Neural cell (in vitro differentiated cells): Measurements from ENCODE around the gene ANKRD39. TPM values are rescaled to one million over a fixed set of nuclear protein-coding genes. Genes with fewer than 3 reads are reported as not detected.

ENCODE experiments used
- H2AFZ ChIP-seq: fragments of 200-600, 300-800 bp; sonication (generic), shearing (Covaris generic); 2 replicates; pipeline ENCODE4 v1.6.0; 2014; ENCODE audit warnings: low read depth, mild to moderate bottlenecking, antibody characterized with exemption, low read length, moderate library complexity
- H3F3A ChIP-seq: fragments of 200-600 bp; shearing (Covaris generic); 2 replicates; pipeline ENCODE4 v1.6.1; 2016; ENCODE audit warnings: mild to moderate bottlenecking, moderate library complexity, mixed read lengths, antibody characterized with exemption, low read length; ENCODE audit not compliant: insufficient read depth, poor library complexity, severe bottlenecking
- H3K27ac ChIP-seq: fragments of 200-600, 300-800 bp; sonication (generic), shearing (Covaris generic); 2 replicates; pipeline ENCODE4 v1.5.1; 2014; ENCODE audit warnings: mild to moderate bottlenecking, low read length, moderate library complexity
- H3K27me3 ChIP-seq: fragments of 300-800, 200-600 bp; sonication (generic), shearing (Covaris generic); 2 replicates; pipeline ENCODE4 v1.6.0; 2014; ENCODE audit warnings: mild to moderate bottlenecking, low read depth, low read length, moderate library complexity; ENCODE audit not compliant: insufficient read depth
- H3K36me3 ChIP-seq: fragments of 300-800, 200-600 bp; sonication (generic), shearing (Covaris generic); 2 replicates; pipeline ENCODE4 v1.5.1; 2014; ENCODE audit warnings: mild to moderate bottlenecking, antibody characterized with exemption, low read length, moderate library complexity; ENCODE audit not compliant: insufficient read depth
- H3K4me2 ChIP-seq: fragments of 300-800, 200-600 bp; sonication (generic), shearing (Covaris generic); 2 replicates; pipeline ENCODE4 v1.6.0; 2014; ENCODE audit warnings: mild to moderate bottlenecking, low read length
- H3K4me3 ChIP-seq: fragments of 300-800, 200-600 bp; sonication (generic), shearing (Covaris generic); 2 replicates; pipeline ENCODE4 v1.5.1; 2014; ENCODE audit warnings: mild to moderate bottlenecking, low read length, moderate library complexity
- H3K79me2 ChIP-seq: fragments of 200-600 bp; shearing (Covaris generic); replicated peaks from 2 replicates; pipeline ENCODE4 v1.6.0; 2014; ENCODE audit warnings: mild to moderate bottlenecking, low read length, moderate library complexity; ENCODE audit not compliant: insufficient read depth
- H3K9ac ChIP-seq: fragments of 300-800, 200-600 bp; sonication (generic), shearing (Covaris generic); 2 replicates; pipeline ENCODE4 v1.6.1; 2016; ENCODE audit warnings: mild to moderate bottlenecking, low read length, mixed read lengths
- H3K9me2 ChIP-seq: fragments of 200-600 bp; shearing (Covaris generic); 2 replicates; pipeline ENCODE4 v1.6.1; 2016; ENCODE audit warnings: mild to moderate bottlenecking, low read length, mixed read lengths; ENCODE audit not compliant: insufficient read depth
- H3K9me3 ChIP-seq: fragments of 200-600, 300-800 bp; sonication (generic), shearing (Covaris generic); 2 replicates; pipeline ENCODE4 v1.6.1; 2016; ENCODE audit warnings: mild to moderate bottlenecking, mixed run types, low read length, moderate library complexity, mixed read lengths
- H4K20me1 ChIP-seq: fragments of 200-600 bp; shearing (Covaris generic); 2 replicates; pipeline ENCODE4 v1.6.1; 2016; ENCODE audit warnings: mild to moderate bottlenecking, mixed run types; ENCODE audit not compliant: insufficient read depth
- EP300 ChIP-seq: fragments of 450-650 bp; conservative IDR thresholded peaks from 2 replicates; pipeline ENCODE4 v1.6.1; 2014; ENCODE audit warnings: antibody characterized with exemption, mild to moderate bottlenecking, moderate library complexity; ENCODE audit not compliant: poor library complexity, severe bottlenecking
- EZH2 ChIP-seq: fragments of 200-600, 300-800 bp; shearing (Covaris generic), sonication (generic); IDR thresholded peaks from 2 replicates; pipeline ENCODE4 v1.6.1; 2014; ENCODE audit warnings: antibody characterized with exemption, low read length, borderline replicate concordance, mild to moderate bottlenecking; ENCODE audit not compliant: insufficient read depth, poor library complexity, severe bottlenecking
- MXI1 ChIP-seq: fragments of 450-650 bp; conservative IDR thresholded peaks from 2 replicates; pipeline ENCODE4 v1.6.1; 2014; ENCODE audit warnings: antibody characterized with exemption, mild to moderate bottlenecking; ENCODE audit not compliant: poor library complexity, severe bottlenecking
- POLR2AphosphoS5 ChIP-seq: IDR thresholded peaks from 2 replicates; pipeline ENCODE4 v1.6.1; 2012
- RAD21 ChIP-seq: fragments of 450-650 bp; conservative IDR thresholded peaks from 2 replicates; pipeline ENCODE4 v1.6.1; 2014; ENCODE audit warnings: antibody characterized with exemption, mild to moderate bottlenecking, moderate library complexity
- SMC3 ChIP-seq: fragments of 450-650 bp; conservative IDR thresholded peaks from 2 replicates; pipeline ENCODE4 v1.6.1; 2014; ENCODE audit warnings: antibody characterized with exemption, mild to moderate bottlenecking, moderate library complexity; ENCODE audit not compliant: poor library complexity
- TAF1 ChIP-seq: IDR thresholded peaks from 2 replicates; pipeline ENCODE4 v1.6.1; 2012; ENCODE audit warnings: low read depth
- polyA plus RNA-seq: library from polyadenylated mRNA; depleted of rRNA; stranded (reverse); fragments of >200 nt; gene quantifications from 2 replicates; pipeline ENCODE4 v1.2.3, GENCODE V29; 2014
- TF ChIP-seq, protein P1 (sequence below): IDR thresholded peaks from 2 replicates; pipeline ENCODE4 v1.6.1; 2012; ENCODE audit warnings: borderline replicate concordance
- TF ChIP-seq, protein P2 (sequence below): fragments of 450-650 bp; IDR thresholded peaks from 2 replicates; pipeline ENCODE4 v1.5.1; 2014; ENCODE audit warnings: antibody characterized with exemption, mild to moderate bottlenecking, moderate library complexity; ENCODE audit not compliant: poor library complexity, severe bottlenecking

Gene ANKRD39
- polyA plus RNA-seq, 1 donor from 2014 or later, result 30.7 TPM

GRCh38 chr2:96873651-96874096 lies 15.9 kb upstream of the ANKRD39 start:
- no peak overlapping the region for H3K9ac ChIP-seq
- H3K4me2 ChIP-seq, result no peak overlapping the region
- H3K9me2 ChIP-seq, result no peaks in the 10 kb centered on the region
- no peak overlapping the region for H2AFZ ChIP-seq
- no peak overlapping the region for H3K4me3 ChIP-seq
- H3K27me3 ChIP-seq, result no peaks in the 10 kb centered on the region
- no peaks in the 10 kb centered on the region for H3F3A ChIP-seq
- H4K20me1 ChIP-seq, result no peaks in the 10 kb centered on the region
- peaks cover 5% of the 10 kb centered on the region for H3K79me2 ChIP-seq
- no peak overlapping the region for H3K27ac ChIP-seq
- no peaks in the 10 kb centered on the region for H3K9me3 ChIP-seq
- H3K36me3 ChIP-seq, result no peaks in the 10 kb centered on the region
- no peak for TF ChIP-seq MXI1
- TF ChIP-seq EP300, result no peak
- TF ChIP-seq, protein P1, sequence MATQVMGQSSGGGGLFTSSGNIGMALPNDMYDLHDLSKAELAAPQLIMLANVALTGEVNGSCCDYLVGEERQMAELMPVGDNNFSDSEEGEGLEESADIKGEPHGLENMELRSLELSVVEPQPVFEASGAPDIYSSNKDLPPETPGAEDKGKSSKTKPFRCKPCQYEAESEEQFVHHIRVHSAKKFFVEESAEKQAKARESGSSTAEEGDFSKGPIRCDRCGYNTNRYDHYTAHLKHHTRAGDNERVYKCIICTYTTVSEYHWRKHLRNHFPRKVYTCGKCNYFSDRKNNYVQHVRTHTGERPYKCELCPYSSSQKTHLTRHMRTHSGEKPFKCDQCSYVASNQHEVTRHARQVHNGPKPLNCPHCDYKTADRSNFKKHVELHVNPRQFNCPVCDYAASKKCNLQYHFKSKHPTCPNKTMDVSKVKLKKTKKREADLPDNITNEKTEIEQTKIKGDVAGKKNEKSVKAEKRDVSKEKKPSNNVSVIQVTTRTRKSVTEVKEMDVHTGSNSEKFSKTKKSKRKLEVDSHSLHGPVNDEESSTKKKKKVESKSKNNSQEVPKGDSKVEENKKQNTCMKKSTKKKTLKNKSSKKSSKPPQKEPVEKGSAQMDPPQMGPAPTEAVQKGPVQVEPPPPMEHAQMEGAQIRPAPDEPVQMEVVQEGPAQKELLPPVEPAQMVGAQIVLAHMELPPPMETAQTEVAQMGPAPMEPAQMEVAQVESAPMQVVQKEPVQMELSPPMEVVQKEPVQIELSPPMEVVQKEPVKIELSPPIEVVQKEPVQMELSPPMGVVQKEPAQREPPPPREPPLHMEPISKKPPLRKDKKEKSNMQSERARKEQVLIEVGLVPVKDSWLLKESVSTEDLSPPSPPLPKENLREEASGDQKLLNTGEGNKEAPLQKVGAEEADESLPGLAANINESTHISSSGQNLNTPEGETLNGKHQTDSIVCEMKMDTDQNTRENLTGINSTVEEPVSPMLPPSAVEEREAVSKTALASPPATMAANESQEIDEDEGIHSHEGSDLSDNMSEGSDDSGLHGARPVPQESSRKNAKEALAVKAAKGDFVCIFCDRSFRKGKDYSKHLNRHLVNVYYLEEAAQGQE, result no peak
- TF ChIP-seq TAF1, result no peak
- no peak for TF ChIP-seq POLR2AphosphoS5
- no peak for TF ChIP-seq SMC3

- Histone ChIP-seq H3K79me2 (peaks cover 14% of the 10 kb centered on the region), H3K27ac (no peak overlapping the region), H3K9ac (no peak overlapping the region), H3K4me2 (no peak overlapping the region), H3K4me3 (no peak overlapping the region), H3K9me3 (no peaks in the 10 kb centered on the region), H2AFZ (no peak overlapping the region), H3F3A (no peaks in the 10 kb centered on the region), H3K27me3 (no peaks in the 10 kb centered on the region), H4K20me1 (no peaks in the 10 kb centered on the region), H3K36me3 (no peaks in the 10 kb centered on the region), H3K9me2 (no peaks in the 10 kb centered on the region)
- TF ChIP-seq, protein P2, sequence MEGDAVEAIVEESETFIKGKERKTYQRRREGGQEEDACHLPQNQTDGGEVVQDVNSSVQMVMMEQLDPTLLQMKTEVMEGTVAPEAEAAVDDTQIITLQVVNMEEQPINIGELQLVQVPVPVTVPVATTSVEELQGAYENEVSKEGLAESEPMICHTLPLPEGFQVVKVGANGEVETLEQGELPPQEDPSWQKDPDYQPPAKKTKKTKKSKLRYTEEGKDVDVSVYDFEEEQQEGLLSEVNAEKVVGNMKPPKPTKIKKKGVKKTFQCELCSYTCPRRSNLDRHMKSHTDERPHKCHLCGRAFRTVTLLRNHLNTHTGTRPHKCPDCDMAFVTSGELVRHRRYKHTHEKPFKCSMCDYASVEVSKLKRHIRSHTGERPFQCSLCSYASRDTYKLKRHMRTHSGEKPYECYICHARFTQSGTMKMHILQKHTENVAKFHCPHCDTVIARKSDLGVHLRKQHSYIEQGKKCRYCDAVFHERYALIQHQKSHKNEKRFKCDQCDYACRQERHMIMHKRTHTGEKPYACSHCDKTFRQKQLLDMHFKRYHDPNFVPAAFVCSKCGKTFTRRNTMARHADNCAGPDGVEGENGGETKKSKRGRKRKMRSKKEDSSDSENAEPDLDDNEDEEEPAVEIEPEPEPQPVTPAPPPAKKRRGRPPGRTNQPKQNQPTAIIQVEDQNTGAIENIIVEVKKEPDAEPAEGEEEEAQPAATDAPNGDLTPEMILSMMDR, result no peak
- TF ChIP-seq POLR2AphosphoS5 (no peak), EZH2 (no peak), RAD21 (no peak), EP300 (no peak), MXI1 (no peak), SMC3 (no peak), TAF1 (no peak)
- TF ChIP-seq, protein P1, result no peak
These were observed 15.0 kb upstream of the ANKRD39 start for GRCh38 chr2:96872591-96873349.
